ENCODE results near the gene SLC7A10. TPM values are rescaled to one million over a fixed set of nuclear protein-coding genes. Genes with fewer than 3 reads are reported as not detected.

SLC7A10 gene
- total RNA-seq, 2 experiments from 2014 or later: not detected

DNA sequence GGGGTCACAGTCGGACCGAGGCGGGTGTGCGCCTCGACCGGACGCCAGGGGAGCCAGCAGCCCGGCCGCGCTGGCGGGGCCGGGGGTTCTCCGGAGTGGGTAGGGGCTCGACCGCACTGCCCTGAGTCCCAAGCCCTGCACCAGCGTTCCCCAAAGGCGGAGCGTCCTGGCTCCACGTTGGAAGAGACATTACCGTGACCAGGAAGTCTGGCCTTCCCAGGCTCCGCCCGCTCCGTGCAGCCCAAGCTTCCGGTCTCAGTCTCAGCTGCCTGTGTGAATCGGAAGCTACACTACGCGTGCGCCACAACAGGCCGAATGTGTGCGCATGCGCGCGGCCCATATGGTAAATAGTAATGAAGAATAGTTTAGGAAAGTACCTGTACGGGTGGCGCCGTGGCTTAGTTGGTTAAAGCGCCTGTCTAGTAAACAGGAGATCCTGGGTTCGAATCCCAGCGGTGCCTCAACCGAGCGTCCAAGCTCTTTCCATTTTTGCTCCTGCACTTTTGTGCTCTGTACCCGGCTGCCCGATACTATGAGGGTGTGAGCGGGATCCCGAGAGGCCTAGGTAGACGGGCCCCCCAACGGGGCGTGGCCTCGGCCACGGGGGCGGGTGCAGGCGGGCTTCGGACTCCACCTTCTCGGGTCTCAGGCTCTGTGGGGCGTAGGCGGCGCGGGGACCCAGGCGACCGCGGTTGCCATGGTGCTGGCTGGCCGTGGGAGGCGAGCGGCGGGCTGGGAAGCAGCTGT, 48.8 kb downstream of the SLC7A10 start:
- peak overlapping the region; percentile 100 for H3K27ac Mint-ChIP-seq
- Histone ChIP-seq H3K4me1 (ENCODE audit: insufficient read depth, low read length) (peaks cover 39% of the 10 kb centered on the region), H3K4me3 (ENCODE audit: low read length) (peak overlapping the region; percentile 91), H3K27ac (ENCODE audit: low read depth in 1 of 2, low read length in 2 of 2) (peak overlapping the region; percentile 82 to 97), H3K36me3 (ENCODE audit: insufficient read depth, low read length) (no peaks in the 10 kb centered on the region), H3K27me3 (ENCODE audit: control insufficient read depth in 1 of 2, insufficient read depth in 2 of 2, low read length in 2 of 2) (no peaks in the 10 kb centered on the region), H3K9me3 (ENCODE audit: control insufficient read depth in 1 of 2, insufficient read depth in 1 of 2, low read length in 2 of 2) (no peaks in the 10 kb centered on the region)
- ChIA-PET CTCF (interaction anchor here (0.8 to 2.6 kb wide), 13 partner anchors 10 to 1562 kb away, joined by 3 to 21 read pairs (median 5); partner anchors contain the start of genes CEBPA, CEBPG and WDR88), POLR2A (interaction anchor here (0.6 to 2.9 kb wide), 22 partner anchors 9 to 771 kb away, joined by 3 to 116 read pairs (median 5); partner anchors contain the start of genes ANKRD27, CEBPG, CEP89 and DPY19L3)
- peaks cover 52% of the 10 kb centered on the region for H3K4me1 Mint-ChIP-seq (ENCODE audit: low read depth)
- TF ChIP-seq, protein P1, sequence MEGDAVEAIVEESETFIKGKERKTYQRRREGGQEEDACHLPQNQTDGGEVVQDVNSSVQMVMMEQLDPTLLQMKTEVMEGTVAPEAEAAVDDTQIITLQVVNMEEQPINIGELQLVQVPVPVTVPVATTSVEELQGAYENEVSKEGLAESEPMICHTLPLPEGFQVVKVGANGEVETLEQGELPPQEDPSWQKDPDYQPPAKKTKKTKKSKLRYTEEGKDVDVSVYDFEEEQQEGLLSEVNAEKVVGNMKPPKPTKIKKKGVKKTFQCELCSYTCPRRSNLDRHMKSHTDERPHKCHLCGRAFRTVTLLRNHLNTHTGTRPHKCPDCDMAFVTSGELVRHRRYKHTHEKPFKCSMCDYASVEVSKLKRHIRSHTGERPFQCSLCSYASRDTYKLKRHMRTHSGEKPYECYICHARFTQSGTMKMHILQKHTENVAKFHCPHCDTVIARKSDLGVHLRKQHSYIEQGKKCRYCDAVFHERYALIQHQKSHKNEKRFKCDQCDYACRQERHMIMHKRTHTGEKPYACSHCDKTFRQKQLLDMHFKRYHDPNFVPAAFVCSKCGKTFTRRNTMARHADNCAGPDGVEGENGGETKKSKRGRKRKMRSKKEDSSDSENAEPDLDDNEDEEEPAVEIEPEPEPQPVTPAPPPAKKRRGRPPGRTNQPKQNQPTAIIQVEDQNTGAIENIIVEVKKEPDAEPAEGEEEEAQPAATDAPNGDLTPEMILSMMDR (IDR thresholded peaks at IDR 0.05): no peak
- peak; percentile 86 to 100 (median 96) for DNase-seq
- peak; percentile 69 for ATAC-seq (ENCODE audit: poor library complexity)
- peak overlapping the region; percentile 100 for H3K4me3 Mint-ChIP-seq
- H3K27me3 Mint-ChIP-seq: peaks cover 10% of the 10 kb centered on the region
- H3K36me3 Mint-ChIP-seq (ENCODE audit: low read depth): peaks cover 34% of the 10 kb centered on the region
- peaks cover 2% of the 10 kb centered on the region for H3K9me3 Mint-ChIP-seq
- intact Hi-C loops (cut with DNase I, micrococcal nuclease): loop anchor here (1.0 to 5.0 kb wide), 11 partner anchors 17 to 770 kb away; partner anchors contain the start of genes CEBPG (in 1 of the 2), CEP89 (in 1 of the 2), DPY19L3 (in 1 of the 2) and FAAP24 (in 1 of the 2)

DNA sequence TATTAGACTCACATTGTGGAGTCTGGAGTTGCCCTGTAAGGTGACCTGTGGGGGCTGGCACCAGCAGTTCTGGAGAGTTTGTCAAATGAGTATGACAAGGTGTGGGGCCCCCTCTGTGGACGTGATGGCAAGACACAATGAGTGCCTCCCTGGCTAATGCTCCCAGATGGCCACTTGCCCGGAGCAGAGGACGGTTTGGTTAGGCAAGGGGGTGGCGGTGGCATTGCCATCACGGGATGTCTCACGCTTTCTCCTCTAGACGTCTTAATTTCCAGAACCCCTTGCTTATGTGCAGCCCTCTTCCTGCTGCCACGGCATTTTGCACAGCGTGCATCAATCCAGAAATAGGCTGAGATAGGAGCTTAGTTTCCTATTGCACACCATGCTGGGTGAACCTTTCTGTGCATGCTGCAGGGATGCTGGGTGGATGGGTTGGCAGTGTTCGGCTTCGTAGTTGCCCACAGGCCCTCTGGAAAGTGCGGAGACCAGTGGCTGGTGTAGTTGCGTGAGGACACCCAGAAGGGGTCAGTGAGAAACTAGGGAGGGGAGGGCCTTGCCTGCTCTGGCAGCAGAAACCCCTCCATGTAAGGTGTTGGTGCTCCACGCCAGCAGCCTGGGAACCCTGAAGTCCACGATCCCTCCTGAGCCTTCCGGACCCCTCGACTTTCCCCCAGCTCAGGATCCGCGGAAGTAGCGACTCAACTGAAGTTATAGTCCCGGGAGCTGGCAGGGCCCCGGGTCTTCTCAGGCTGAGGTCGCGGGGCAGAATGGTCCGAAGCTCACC, 49.6 kb downstream of the SLC7A10 start:
- Histone ChIP-seq H3K27ac (ENCODE audit: low read depth in 1 of 2, low read length in 2 of 2) (peak overlapping the region; percentile 82 to 97), H3K9me3 (ENCODE audit: control insufficient read depth in 1 of 2, insufficient read depth in 1 of 2, low read length in 2 of 2) (no peaks in the 10 kb centered on the region), H3K4me1 (ENCODE audit: insufficient read depth, low read length) (peaks cover 39% of the 10 kb centered on the region), H3K4me3 (ENCODE audit: low read length) (peak overlapping the region; percentile 91), H3K27me3 (ENCODE audit: control insufficient read depth in 1 of 2, insufficient read depth in 2 of 2, low read length in 2 of 2) (no peaks in the 10 kb centered on the region), H3K36me3 (ENCODE audit: insufficient read depth, low read length) (no peaks in the 10 kb centered on the region)
- intact Hi-C loops (cut with DNase I, micrococcal nuclease): loop anchor here (1.0 to 5.0 kb wide), 10 partner anchors 16 to 769 kb away; partner anchors contain the start of genes CEBPG (in 1 of the 2), CEP89 (in 1 of the 2), DPY19L3 (in 1 of the 2) and FAAP24 (in 1 of the 2)
- H3K4me3 Mint-ChIP-seq: peak overlapping the region; percentile 100
- peak in 8 of 14 experiments; percentile 6 to 57 (median 18) for DNase-seq
- H3K27ac Mint-ChIP-seq: peak overlapping the region; percentile 100
- ATAC-seq (ENCODE audit: poor library complexity): peak; percentile 0
- CTCF ChIA-PET: interaction anchor here (1.0 to 2.6 kb wide), 9 partner anchors 8 to 198 kb away, joined by 3 to 21 read pairs (median 8); partner anchors contain the start of genes CEBPA and CEBPG
- H3K27me3 Mint-ChIP-seq: peaks cover 10% of the 10 kb centered on the region
- POLR2A ChIA-PET: interaction anchor here (0.6 to 2.9 kb wide), 20 partner anchors 8 to 771 kb away, joined by 3 to 116 read pairs (median 5); partner anchors contain the start of genes ANKRD27, CEBPG, CEP89 and DPY19L3
- peaks cover 52% of the 10 kb centered on the region for H3K4me1 Mint-ChIP-seq (ENCODE audit: low read depth)
- peaks cover 2% of the 10 kb centered on the region for H3K9me3 Mint-ChIP-seq
- TF ChIP-seq, protein P1 (IDR thresholded peaks at IDR 0.05): no peak
- H3K36me3 Mint-ChIP-seq (ENCODE audit: low read depth): peaks cover 35% of the 10 kb centered on the region

All from CD4-positive, alpha-beta T cell (primary cell).